ENCODE measurements around the gene GLCCI1. TPM values are rescaled to one million over a fixed set of nuclear protein-coding genes. Genes with fewer than 3 reads are reported as not detected.
A peak's percentile ranks its signal among the peaks of the same experiment; 100 is the strongest.
"Not testable (repeated sequence)": the region's sequence is repeated elsewhere in the genome, so short reads cannot be mapped to it uniquely, and the experiment has no call there.

GLCCI1 gene
- total and polyA plus RNA-seq, 4 donors, result 25.5 to 45.3 (median 37.9) TPM

DNA sequence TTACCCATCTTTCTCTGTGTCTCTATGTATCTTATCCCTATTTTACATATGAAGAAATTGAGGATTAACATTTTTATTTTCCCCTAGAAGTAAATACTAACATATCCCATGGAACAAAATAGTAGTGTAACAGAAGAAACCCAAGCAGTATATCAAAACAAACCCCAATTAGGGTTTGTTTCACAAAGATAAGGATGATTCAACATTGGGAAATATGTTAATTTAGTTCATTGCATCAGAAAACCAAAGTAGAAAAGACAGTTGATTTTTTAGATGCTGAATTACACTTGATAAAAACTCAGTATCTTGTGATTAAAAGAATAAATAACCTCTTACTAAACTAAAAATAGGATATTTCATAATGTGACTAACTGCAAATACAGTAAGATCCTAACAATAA lies 87.8 kb downstream of the GLCCI1 start:
- H3K4me1 ChIP-seq (ENCODE audit: control insufficient read depth, insufficient read depth, low read length), result no peaks in the 10 kb centered on the region
- no peak overlapping the region for H3K27ac ChIP-seq (ENCODE audit: low read depth, low read length)
- no peak overlapping the region for H3K4me3 ChIP-seq (ENCODE audit: low read depth, low read length)
- peaks cover 11% of the 10 kb centered on the region for H3K36me3 ChIP-seq (ENCODE audit: control insufficient read depth, insufficient read depth, low read length)
- H3K27me3 ChIP-seq (ENCODE audit: control insufficient read depth, insufficient read depth, low read length), result no peaks in the 10 kb centered on the region
- no peak for DNase-seq (ENCODE audit: low read depth in 4 of 6, low spot score in 6 of 6)
- no peaks in the 10 kb centered on the region for H3K9me3 ChIP-seq (ENCODE audit: control insufficient read depth, insufficient read depth, low read length)

DNA sequence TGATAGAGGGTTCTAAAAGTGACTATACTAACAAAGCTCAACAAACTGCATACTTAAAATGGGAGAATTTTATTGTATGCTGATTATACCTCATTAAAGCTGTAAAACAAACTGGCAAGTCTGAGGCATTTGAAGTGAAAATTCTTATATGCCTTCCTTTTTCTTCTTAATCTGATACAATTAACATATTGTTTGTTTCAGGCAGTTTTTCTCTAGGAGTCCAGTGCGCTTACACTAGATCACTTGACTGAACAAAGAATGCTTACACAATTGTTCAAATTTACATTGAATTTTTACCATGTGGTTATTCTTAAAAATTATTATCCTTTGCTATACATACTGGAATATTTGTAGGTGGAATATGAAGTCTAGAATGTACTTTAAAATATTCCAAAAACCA lies 89.0 kb downstream of the GLCCI1 start:
- Histone ChIP-seq H3K4me1 (ENCODE audit: control insufficient read depth, insufficient read depth, low read length) (no peaks in the 10 kb centered on the region), H3K9me3 (ENCODE audit: control insufficient read depth, insufficient read depth, low read length) (no peaks in the 10 kb centered on the region), H3K27me3 (ENCODE audit: control insufficient read depth, insufficient read depth, low read length) (no peaks in the 10 kb centered on the region), H3K4me3 (ENCODE audit: low read depth, low read length) (no peak overlapping the region), H3K36me3 (ENCODE audit: control insufficient read depth, insufficient read depth, low read length) (peaks cover 15% of the 10 kb centered on the region), H3K27ac (ENCODE audit: low read depth, low read length) (no peak overlapping the region)
- no peak for DNase-seq (ENCODE audit: low read depth in 4 of 6, low spot score in 6 of 6)
- no CpG with 5 or more reads among the region's 1 CpG for WGBS (ENCODE audit: insufficient coverage)

DNA sequence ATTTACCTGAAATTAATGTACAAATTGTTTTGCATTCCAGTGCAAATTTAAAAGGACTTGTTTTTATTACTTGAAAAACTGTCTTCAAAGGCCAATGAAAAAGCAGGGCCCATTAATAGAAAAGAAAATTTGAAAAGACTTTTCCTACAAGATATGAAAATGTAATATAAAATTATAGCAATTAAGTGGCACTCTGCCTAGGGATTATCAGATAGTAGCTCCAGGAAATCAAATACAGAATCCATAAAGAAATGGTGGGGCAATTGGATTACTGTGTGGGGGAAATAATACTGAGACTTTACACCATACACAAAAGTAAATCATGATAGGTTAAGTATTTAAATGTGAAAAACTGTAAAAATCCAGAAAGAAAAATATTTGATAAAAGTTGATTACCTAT lies 89.7 kb downstream of the GLCCI1 start:
- no peak for DNase-seq (ENCODE audit: low read depth in 4 of 6, low spot score in 6 of 6)
- H3K27me3 ChIP-seq (ENCODE audit: control insufficient read depth, insufficient read depth, low read length), result no peaks in the 10 kb centered on the region
- no peak overlapping the region for H3K4me3 ChIP-seq (ENCODE audit: low read depth, low read length)
- H3K4me1 ChIP-seq (ENCODE audit: control insufficient read depth, insufficient read depth, low read length), result no peaks in the 10 kb centered on the region
- no peak overlapping the region for H3K27ac ChIP-seq (ENCODE audit: low read depth, low read length)
- peaks cover 18% of the 10 kb centered on the region for H3K36me3 ChIP-seq (ENCODE audit: control insufficient read depth, insufficient read depth, low read length)
- H3K9me3 ChIP-seq (ENCODE audit: control insufficient read depth, insufficient read depth, low read length), result no peaks in the 10 kb centered on the region

DNA sequence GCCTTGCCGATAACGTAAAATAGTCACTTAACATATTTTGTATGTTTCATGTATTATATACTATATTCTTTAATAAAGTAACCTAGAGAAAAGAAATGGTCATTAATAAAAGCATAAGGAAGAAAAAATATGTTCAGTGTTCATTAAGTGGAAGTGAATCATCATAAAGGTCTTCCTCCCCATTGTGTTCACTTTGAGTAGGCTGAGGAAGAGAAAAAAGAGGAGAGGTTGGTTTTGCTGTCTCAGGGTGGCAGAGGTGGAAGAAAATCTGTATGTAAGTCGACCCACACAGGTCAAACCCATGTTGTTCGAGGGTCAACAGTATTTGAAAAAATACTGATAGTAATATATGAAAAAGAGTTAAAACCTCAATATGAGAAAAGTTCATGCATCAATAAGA lies 90.3 kb downstream of the GLCCI1 start:
- no peaks in the 10 kb centered on the region for H3K27me3 ChIP-seq (ENCODE audit: control insufficient read depth, insufficient read depth, low read length)
- no peak overlapping the region for H3K4me3 ChIP-seq (ENCODE audit: low read depth, low read length)
- peaks cover 18% of the 10 kb centered on the region for H3K36me3 ChIP-seq (ENCODE audit: control insufficient read depth, insufficient read depth, low read length)
- H3K9me3 ChIP-seq (ENCODE audit: control insufficient read depth, insufficient read depth, low read length), result no peaks in the 10 kb centered on the region
- DNase-seq (ENCODE audit: low read depth in 4 of 6, low spot score in 6 of 6), result no peak
- no peak overlapping the region for H3K27ac ChIP-seq (ENCODE audit: low read depth, low read length)
- H3K4me1 ChIP-seq (ENCODE audit: control insufficient read depth, insufficient read depth, low read length), result no peaks in the 10 kb centered on the region
- WGBS (ENCODE audit: insufficient coverage), result 100% methylated on average over 1 of the region's 4 CpGs

DNA sequence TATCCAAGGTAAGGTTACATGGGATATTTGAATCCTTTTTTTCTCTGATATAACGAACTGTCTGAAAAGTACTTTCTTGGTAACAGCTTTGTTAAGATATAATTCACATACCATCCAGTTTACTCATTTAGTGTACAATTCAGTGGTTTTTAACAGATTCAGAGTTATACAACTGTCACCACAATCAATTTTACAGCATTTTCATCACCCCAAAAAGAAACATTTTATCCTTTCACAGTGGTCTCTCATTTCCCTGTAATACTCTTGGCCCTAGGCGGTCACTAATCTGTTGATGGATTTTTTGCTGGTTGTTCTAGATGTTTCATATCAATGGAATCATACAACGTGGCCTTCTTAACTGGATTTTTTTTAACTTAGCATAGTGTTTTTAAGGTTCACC lies 91.6 kb downstream of the GLCCI1 start:
- no CpG with 5 or more reads among the region's 3 CpGs for WGBS (ENCODE audit: insufficient coverage)

DNA sequence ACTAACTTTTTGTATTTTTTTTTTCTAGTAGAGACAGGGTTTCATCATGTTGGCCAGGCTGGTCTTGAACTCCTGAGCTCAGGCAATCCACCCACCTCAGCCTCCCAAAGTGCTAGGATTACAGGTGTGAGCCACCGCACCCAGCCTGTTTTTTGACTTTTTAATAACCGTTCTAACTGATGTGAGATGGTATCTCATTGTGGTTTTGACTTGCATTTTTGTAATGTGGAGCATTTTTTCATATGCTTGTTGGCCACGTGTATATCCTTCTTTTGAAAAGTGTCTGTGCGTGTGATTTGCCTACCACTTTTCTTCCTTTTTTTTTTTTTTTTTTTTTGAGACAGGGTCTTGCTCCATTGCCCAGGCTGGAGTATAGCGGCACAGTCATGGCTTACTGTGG lies 94.7 kb downstream of the GLCCI1 start:
- not testable (repeated sequence) for H3K4me1 ChIP-seq (ENCODE audit: control insufficient read depth, insufficient read depth, low read length); H3K4me3 ChIP-seq (ENCODE audit: low read depth, low read length); DNase-seq (ENCODE audit: low read depth in 4 of 6, low spot score in 6 of 6); H3K9me3 ChIP-seq (ENCODE audit: control insufficient read depth, insufficient read depth, low read length); H3K27me3 ChIP-seq (ENCODE audit: control insufficient read depth, insufficient read depth, low read length); H3K27ac ChIP-seq (ENCODE audit: low read depth, low read length)
- 100% methylated on average over 1 of the region's 5 CpGs for WGBS (ENCODE audit: insufficient coverage)
- peaks cover 11% of the 10 kb centered on the region for H3K36me3 ChIP-seq (ENCODE audit: control insufficient read depth, insufficient read depth, low read length)

More for the DNA sequence above, 91.6 kb downstream of the GLCCI1 start:
- H3K9me3 ChIP-seq (ENCODE audit: control insufficient read depth, insufficient read depth, low read length), result no peaks in the 10 kb centered on the region
- H3K36me3 ChIP-seq (ENCODE audit: control insufficient read depth, insufficient read depth, low read length), result peaks cover 21% of the 10 kb centered on the region
- no peaks in the 10 kb centered on the region for H3K4me1 ChIP-seq (ENCODE audit: control insufficient read depth, insufficient read depth, low read length)
- DNase-seq (ENCODE audit: low read depth in 4 of 6, low spot score in 6 of 6), result no peak
- H3K27me3 ChIP-seq (ENCODE audit: control insufficient read depth, insufficient read depth, low read length), result no peaks in the 10 kb centered on the region
- no peak overlapping the region for H3K4me3 ChIP-seq (ENCODE audit: low read depth, low read length)
- no peak overlapping the region for H3K27ac ChIP-seq (ENCODE audit: low read depth, low read length)

DNA sequence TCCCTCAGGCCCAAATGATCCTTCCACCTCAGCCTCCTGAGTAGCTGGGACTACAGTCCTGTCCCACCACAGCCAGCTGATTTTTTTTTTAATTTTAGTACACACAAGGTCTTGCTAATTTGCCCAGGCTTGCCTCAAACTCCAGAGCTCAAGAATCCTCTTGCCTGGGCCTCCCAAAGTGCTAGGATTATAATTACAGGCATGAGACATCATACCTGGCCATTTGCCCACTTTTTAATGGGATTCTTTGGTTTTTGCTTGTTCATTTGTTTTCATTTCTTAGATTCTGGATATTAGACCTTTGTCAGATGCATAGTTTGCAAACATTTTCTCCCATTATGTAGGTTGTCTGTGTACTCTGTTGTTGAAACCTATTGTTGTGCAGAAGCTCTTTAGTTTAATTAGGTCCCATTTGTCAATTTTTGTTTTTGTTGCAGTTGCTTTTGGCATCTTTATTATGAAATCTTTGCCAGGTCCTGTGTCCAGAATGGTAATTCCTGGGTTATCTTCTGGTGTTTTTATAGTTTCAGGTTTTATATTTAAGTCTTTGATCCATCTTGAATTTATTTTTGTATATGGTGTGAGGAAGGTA lies 95.2 kb downstream of the GLCCI1 start:
- no peak for DNase-seq (ENCODE audit: low read depth in 4 of 6, low spot score in 6 of 6)
- no peaks in the 10 kb centered on the region for H3K27me3 ChIP-seq (ENCODE audit: control insufficient read depth, insufficient read depth, low read length)
- no peak overlapping the region for H3K4me3 ChIP-seq (ENCODE audit: low read depth, low read length)
- no peaks in the 10 kb centered on the region for H3K9me3 ChIP-seq (ENCODE audit: control insufficient read depth, insufficient read depth, low read length)
- H3K36me3 ChIP-seq (ENCODE audit: control insufficient read depth, insufficient read depth, low read length), result peaks cover 11% of the 10 kb centered on the region
- no peak overlapping the region for H3K27ac ChIP-seq (ENCODE audit: low read depth, low read length)
- peaks cover 1% of the 10 kb centered on the region for H3K4me1 ChIP-seq (ENCODE audit: control insufficient read depth, insufficient read depth, low read length)

DNA sequence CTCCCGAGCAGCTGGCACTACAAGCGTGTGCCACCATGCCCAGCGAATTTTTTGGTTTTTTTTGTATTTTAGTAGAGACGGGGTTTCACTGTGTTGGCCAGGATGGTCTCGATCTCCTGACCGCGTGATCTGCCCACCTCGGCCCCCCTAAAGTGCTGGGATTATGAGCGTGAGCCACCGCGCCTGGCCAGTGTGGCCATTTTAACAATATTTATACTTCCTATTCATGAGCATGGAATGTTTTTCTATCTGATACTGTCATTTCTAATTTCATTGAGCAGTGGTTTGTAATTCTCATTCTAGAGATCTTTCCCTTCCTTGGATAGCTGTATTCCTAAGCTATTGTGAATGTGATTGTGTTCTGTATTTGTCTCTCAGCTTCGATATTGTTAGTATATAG lies 96.2 kb downstream of the GLCCI1 start:
- Histone ChIP-seq H3K9me3 (ENCODE audit: control insufficient read depth, insufficient read depth, low read length) (no peaks in the 10 kb centered on the region), H3K4me3 (ENCODE audit: low read depth, low read length) (no peak overlapping the region), H3K27ac (ENCODE audit: low read depth, low read length) (no peak overlapping the region), H3K4me1 (ENCODE audit: control insufficient read depth, insufficient read depth, low read length) (peaks cover 7% of the 10 kb centered on the region), H3K36me3 (ENCODE audit: control insufficient read depth, insufficient read depth, low read length) (peaks cover 14% of the 10 kb centered on the region), H3K27me3 (ENCODE audit: control insufficient read depth, insufficient read depth, low read length) (no peaks in the 10 kb centered on the region)
- 100% methylated on average over 1 of the region's 12 CpGs for WGBS (ENCODE audit: insufficient coverage)
- DNase-seq (ENCODE audit: low read depth in 4 of 6, low spot score in 6 of 6), result no peak

DNA sequence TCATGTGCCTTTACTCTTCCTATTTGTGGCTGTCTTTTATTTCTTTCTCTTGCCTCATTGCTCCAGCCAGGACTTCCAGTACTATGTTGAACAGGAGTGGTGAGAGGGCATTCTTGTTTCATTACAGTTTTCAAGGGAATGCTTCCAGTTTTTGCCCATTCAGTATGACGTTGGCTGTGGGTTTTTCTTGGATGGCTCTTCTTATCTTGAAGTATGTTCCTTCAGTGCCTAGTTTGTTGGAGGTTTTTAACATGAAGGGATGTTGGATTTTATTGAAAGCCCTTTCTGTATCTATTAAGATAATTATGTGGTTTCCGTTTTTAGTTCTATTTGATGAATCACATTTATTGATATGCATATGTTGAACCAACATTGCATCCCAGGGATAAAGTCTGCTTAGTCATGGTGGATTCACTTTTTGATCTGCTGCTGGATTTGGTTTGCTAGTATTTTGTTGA lies 96.8 kb downstream of the GLCCI1 start:
- no peak overlapping the region for H3K4me3 ChIP-seq (ENCODE audit: low read depth, low read length)
- no peaks in the 10 kb centered on the region for H3K9me3 ChIP-seq (ENCODE audit: control insufficient read depth, insufficient read depth, low read length)
- H3K36me3 ChIP-seq (ENCODE audit: control insufficient read depth, insufficient read depth, low read length), result peaks cover 14% of the 10 kb centered on the region
- no peak overlapping the region for H3K27ac ChIP-seq (ENCODE audit: low read depth, low read length)
- WGBS (ENCODE audit: insufficient coverage), result no CpG with 5 or more reads among the region's 2 CpGs
- peaks cover 7% of the 10 kb centered on the region for H3K4me1 ChIP-seq (ENCODE audit: control insufficient read depth, insufficient read depth, low read length)
- no peak for DNase-seq (ENCODE audit: low read depth in 4 of 6, low spot score in 6 of 6)
- H3K27me3 ChIP-seq (ENCODE audit: control insufficient read depth, insufficient read depth, low read length), result no peaks in the 10 kb centered on the region

DNA sequence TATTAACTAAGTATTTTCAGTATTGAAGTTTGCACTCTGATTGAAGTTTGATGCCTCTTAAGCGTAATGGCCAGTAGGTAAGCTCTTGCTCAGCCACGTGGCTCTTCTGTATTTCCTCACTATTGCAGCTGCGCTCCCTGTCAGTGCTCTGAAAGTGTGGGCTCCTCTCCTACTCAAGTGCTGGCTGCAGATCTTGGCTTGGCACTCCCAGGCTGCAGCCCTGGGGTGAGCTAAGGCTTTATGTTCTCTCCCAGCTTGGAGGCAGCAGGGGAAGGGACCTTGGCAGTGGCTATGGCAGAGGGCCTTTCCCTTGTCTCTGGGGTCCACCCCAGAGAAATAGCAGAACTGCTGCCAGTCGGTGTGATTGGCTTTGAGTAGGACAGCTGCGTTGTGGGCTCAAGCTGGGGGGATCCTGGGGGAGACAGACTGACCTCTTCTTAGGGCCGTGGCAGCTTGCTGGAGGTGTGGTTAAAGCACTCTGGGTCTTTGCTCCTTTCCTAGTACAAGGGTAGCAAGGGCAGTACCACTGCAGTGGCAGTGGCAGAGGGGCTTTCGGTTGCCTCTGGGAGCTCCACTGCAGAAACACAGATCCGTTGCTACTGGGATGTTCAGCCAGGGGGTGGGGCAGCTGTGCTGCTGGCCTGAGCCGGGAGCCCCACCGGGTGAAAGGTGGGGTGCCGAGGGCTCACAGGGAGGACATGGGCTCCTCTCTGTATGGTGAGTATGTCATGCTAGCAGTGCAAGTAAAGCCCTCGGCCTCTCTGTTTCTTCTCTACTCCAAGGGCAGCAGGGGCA lies 100.5 kb downstream of the GLCCI1 start:
- Histone ChIP-seq H3K4me3 (ENCODE audit: low read depth, low read length) (no peak overlapping the region), H3K27me3 (ENCODE audit: control insufficient read depth, insufficient read depth, low read length) (no peaks in the 10 kb centered on the region), H3K9me3 (ENCODE audit: control insufficient read depth, insufficient read depth, low read length) (no peaks in the 10 kb centered on the region), H3K4me1 (ENCODE audit: control insufficient read depth, insufficient read depth, low read length) (peaks cover 7% of the 10 kb centered on the region), H3K36me3 (ENCODE audit: control insufficient read depth, insufficient read depth, low read length) (peaks cover 6% of the 10 kb centered on the region), H3K27ac (ENCODE audit: low read depth, low read length) (no peak overlapping the region)
- DNase-seq (ENCODE audit: low read depth in 4 of 6, low spot score in 6 of 6), result peak in 1 of 6 donors; percentile 38
- WGBS (ENCODE audit: insufficient coverage), result 67% methylated on average over 11 of the region's 12 CpGs

All from spinal cord (tissue), 10 donors.